Ishikawa (cell line): ENCODE data around the gene AIPL1.

Source experiments
- CEBPB ChIP-seq: IDR thresholded peaks from 2 replicates; pipeline ENCODE4 v1.6.1; 2012
- CREB1 ChIP-seq: IDR thresholded peaks from 2 replicates; pipeline ENCODE4 v1.6.1; 2012; ENCODE audit warnings: low read depth
- EGR1 ChIP-seq: IDR thresholded peaks from 2 replicates; pipeline ENCODE4 v1.6.1; 2012
- EP300 ChIP-seq: IDR thresholded peaks from 2 replicates; pipeline ENCODE4 v1.6.1; 2012; ENCODE audit warnings: borderline replicate concordance
- FOXM1 ChIP-seq: IDR thresholded peaks from 2 replicates; pipeline ENCODE4 v1.6.1; 2012; ENCODE audit warnings: low read depth, borderline replicate concordance
- MAX ChIP-seq: IDR thresholded peaks from 2 replicates; pipeline ENCODE4 v1.6.1; 2012
- NFIC ChIP-seq: IDR thresholded peaks from 2 replicates; pipeline ENCODE4 v1.6.1; 2012
- RAD21 ChIP-seq: IDR thresholded peaks from 2 replicates; pipeline ENCODE4 v1.6.1; 2012; ENCODE audit warnings: low read depth
- REST ChIP-seq: IDR thresholded peaks from 2 replicates; pipeline ENCODE4 v1.6.1; 2012; ENCODE audit warnings: low read depth, mild to moderate bottlenecking
- TAF1 ChIP-seq: IDR thresholded peaks from 2 replicates; pipeline ENCODE4 v1.6.1; 2012; ENCODE audit warnings: low read depth, mild to moderate bottlenecking
- TCF12 ChIP-seq: IDR thresholded peaks from 2 replicates; pipeline ENCODE4 v1.6.1; 2012; ENCODE audit warnings: low read depth
- TEAD4 ChIP-seq: IDR thresholded peaks from 2 replicates; pipeline ENCODE4 v1.6.1; 2012
- USF1 ChIP-seq: IDR thresholded peaks from 2 replicates; pipeline ENCODE4 v1.6.1; 2012
- YY1 ChIP-seq: IDR thresholded peaks from 2 replicates; pipeline ENCODE4 v1.6.1; 2012; ENCODE audit warnings: low read depth
- ZBTB7A ChIP-seq: IDR thresholded peaks from 2 replicates; pipeline ENCODE4 v1.6.1; 2012; ENCODE audit warnings: low read depth

AIPL1 gene

DNA sequence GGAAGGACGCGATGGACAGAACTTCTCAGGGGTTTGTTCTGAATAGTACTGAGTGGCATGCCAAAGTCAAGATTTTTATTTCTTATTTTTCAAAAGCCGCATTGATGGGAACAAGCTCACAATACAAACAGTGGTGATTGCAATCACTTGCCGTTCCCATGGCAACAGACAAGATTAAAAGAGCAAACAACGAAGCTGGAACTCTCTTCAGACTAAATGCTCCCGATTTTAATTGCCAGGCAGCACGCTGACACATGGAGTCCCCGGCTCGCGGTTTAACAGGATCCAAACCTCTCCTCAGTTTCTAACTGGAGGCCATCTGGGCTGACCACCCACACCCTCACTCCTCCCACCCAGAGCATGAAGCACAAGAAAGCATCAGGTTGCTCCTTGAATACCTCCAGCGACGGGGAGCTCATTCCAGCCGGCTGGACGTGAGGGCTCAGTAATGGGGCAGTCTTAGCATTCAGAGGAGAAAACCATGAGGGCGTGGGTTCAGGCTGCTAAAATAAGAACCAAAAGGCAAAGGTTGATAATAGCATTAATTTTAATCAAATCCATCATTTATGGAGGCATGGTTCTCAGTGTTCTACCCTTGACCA is 41.5 kb downstream of the AIPL1 start:
- TF ChIP-seq CEBPB (no peak), RAD21 (no peak), EGR1 (no peak), TCF12 (no peak), CREB1 (no peak), FOXM1 (no peak), TEAD4 (no peak), ZBTB7A (no peak), REST (no peak), MAX (no peak), YY1 (no peak), USF1 (no peak), NFIC (no peak), TAF1 (no peak), EP300 (no peak)

GRCh38 chr17:6392609-6393350 is 42.1 kb downstream of the AIPL1 start:
- TF ChIP-seq EGR1 = no peak
- no peak for TF ChIP-seq REST
- no peak for TF ChIP-seq NFIC
- TF ChIP-seq CREB1 = no peak
- TF ChIP-seq TAF1 = no peak
- TF ChIP-seq EP300 = no peak
- TF ChIP-seq CEBPB = no peak
- no peak for TF ChIP-seq YY1
- TF ChIP-seq TCF12 = no peak

DNA sequence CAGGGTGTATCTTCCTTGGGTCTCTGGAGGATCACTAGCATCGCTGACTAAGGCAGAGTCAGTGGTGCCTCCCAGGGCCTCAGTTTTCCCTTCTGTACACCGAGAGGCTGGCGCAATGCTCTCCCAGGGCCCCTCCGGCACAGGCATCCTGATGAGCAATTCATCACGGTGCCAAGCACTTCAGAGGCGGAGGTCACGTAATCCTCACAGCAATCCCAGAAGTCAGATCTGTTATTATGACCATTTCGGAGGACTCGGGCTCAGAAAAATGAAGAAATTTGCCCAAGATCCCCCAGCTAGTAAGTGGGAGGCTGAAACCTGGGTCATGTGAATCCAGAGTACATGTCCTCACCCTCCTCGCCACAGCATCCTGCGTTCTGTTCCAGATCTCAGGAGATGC is 46.5 kb downstream of the AIPL1 start:
- TF ChIP-seq TCF12 (no peak), USF1 (no peak), EGR1 (no peak), CEBPB (no peak), EP300 (no peak), CREB1 (no peak), ZBTB7A (no peak), REST (no peak), NFIC (no peak), FOXM1 (no peak), TEAD4 (no peak)

DNA sequence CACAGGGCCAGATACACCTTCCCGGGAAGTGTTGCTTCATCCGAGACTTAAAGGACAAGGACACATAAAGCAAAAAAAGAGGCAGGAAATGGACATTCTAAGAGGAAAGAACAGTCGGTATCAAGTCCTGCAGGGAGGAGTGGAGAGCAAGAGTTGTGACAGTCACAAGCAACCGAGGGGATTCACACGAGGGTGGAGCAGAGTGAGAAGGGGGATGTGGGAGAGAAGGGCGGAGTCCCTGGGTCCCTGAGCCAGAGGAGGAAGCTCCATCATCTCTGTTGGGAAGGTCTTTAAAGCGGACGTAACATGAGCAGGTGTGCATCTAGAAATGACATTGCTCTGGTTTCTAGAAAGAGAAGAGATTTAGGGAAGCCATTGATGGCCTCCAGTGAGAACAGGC is 47.1 kb downstream of the AIPL1 start:
- TF ChIP-seq EP300 (no peak), TAF1 (no peak), EGR1 (no peak), YY1 (no peak), MAX (no peak), FOXM1 (no peak), ZBTB7A (no peak), TEAD4 (no peak), TCF12 (no peak), CREB1 (no peak), RAD21 (no peak), CEBPB (no peak)
